Upper lobe of left lung (tissue), 6 donors: ENCODE measurements around the gene SPATS1. TPM values are rescaled to one million over a fixed set of nuclear protein-coding genes. Genes with fewer than 3 reads are reported as not detected.
"Not testable (repeated sequence)": the region's sequence is repeated elsewhere in the genome, so short reads cannot be mapped to it uniquely, and the experiment has no call there.

Experiments used
- ATAC-seq, 2 donors: fragments of 200-7000 bp; cut with Tn5 transposase; one replicate each; pipeline ENCODE4 v1.9.1; 2022; ENCODE audit warnings: mild to moderate bottlenecking in 2 of 2, moderate library complexity in 2 of 2; ENCODE audit not compliant: low FRiP score in 2 of 2
- DNase-seq, 2 donors: peaks; one replicate each; pipeline ENCODE4 v3.0.0-alpha.2; 2019 to 2020
- H3K27ac ChIP-seq, 4 donors: fragments of 200-600 bp; sonication (generic); one replicate each; pipeline ENCODE4 v1.5.1; 2016 to 2019
- H3K27me3 ChIP-seq, 4 donors: fragments of 200-600 bp; sonication (generic); one replicate each; pipeline ENCODE4 v1.5.1; 2017 to 2019
- H3K36me3 ChIP-seq, 4 donors: fragments of 200-600 bp; sonication (generic); one replicate each; pipeline ENCODE4 v1.5.1; 2016 to 2019
- H3K4me1 ChIP-seq, 4 donors: fragments of 200-600 bp; sonication (generic); one replicate each; pipeline ENCODE4 v1.5.1; 2018 to 2019
- H3K4me3 ChIP-seq, 4 donors: fragments of 200-600 bp; sonication (generic); one replicate each; pipeline ENCODE4 v1.5.1; 2017 to 2019; ENCODE audit warnings: mild to moderate bottlenecking in 2 of 4, moderate library complexity in 1 of 4
- H3K9me3 ChIP-seq, 4 donors: fragments of 200-600 bp; sonication (generic); one replicate each; pipeline ENCODE4 v1.5.1; 2018 to 2019
- EP300 ChIP-seq, 4 donors: sonication (generic); formaldehyde crosslinking; IDR thresholded peaks; one replicate each; pipeline ENCODE4 v1.5.1; 2017; ENCODE audit warnings: antibody characterized with exemption in 4 of 4, control low read depth in 2 of 4
- POLR2A ChIP-seq, 4 donors: fragments of 450-650 bp; IDR thresholded peaks; one replicate each; pipeline ENCODE4 v1.5.1; 2016 to 2017; ENCODE audit warnings: antibody characterized with exemption in 4 of 4, mild to moderate bottlenecking in 2 of 4
- POLR2AphosphoS5 ChIP-seq, 2 donors: sonication (generic); formaldehyde crosslinking; IDR thresholded peaks; one replicate each; pipeline ENCODE4 v1.5.1; 2017; ENCODE audit warnings: antibody characterized with exemption in 2 of 2
- WGBS, 2 donors: methylation state at CpG; one replicate each; pipeline ENCODE4 v1.1.5; 2017 to 2018; 5-methylcytosine and 5-hydroxymethylcytosine counted together
- total RNA-seq, 6 donors: library from RNA; depleted of rRNA in 4 of 6; stranded (reverse); fragments of >200 nt in 4 of 6; gene quantifications; one replicate each; pipeline versions ENCODE4 v1.1.0 to v1.2.1, GENCODE V29; 2016 to 2021
- TF ChIP-seq, protein P1 (sequence below), 6 experiments: fragments of 450-650 bp in 4 of 6; fragments of 200-600 bp in 2 of 6; sonication (generic) in 2 of 6; IDR thresholded peaks; one replicate each; pipeline ENCODE4 v1.5.1; 2016 to 2019; ENCODE audit warnings: antibody characterized with exemption in 6 of 6
- donor health status: DM: no; HTN: no; CAD: no; lungs with moderate emphysema.
- donor health status: DM: no; HTN: yes; CAD: no; lungs with severe emphysema.

The SPATS1 gene
- total RNA-seq, 6 donors from 2014 or later: 0.91 to 2.2 (median 1.6) TPM; not detected in 3

DNA sequence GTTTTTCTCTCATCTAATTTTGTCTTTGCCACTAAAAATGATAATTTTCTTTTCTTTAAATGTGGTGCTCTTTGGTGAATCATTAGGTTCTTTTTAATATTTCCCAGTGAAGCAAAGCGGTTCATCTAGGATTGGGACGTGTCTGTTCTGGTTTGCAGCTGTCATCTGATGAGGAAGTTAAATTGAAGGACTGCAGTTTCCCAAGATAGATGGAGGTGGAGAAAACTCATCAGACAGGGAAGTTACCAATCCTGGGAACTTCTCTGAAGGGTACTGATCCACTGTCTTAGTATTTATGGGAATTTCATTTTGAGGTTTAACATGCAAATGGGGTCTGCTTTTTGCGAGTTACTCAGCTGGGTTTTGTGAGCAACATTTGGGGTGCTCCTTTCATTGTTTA is 26.9 kb upstream of the SPATS1 start:
- no peaks in the 10 kb centered on the region for H3K27me3 ChIP-seq
- H3K4me3 ChIP-seq: no peak overlapping the region
- no peak for DNase-seq
- no peak overlapping the region for H3K27ac ChIP-seq
- H3K36me3 ChIP-seq: peaks cover 3 to 11% (median 8%) of the 10 kb centered on the region in 4 donors
- WGBS, 2 donors: 59 to 75% methylated on average over 3 of the region's 3 CpGs
- ATAC-seq: peak in 1 of 2 donors; percentile 25
- no peaks in the 10 kb centered on the region for H3K9me3 ChIP-seq
- peaks cover 6 to 13% (median 12%) of the 10 kb centered on the region in 4 donors for H3K4me1 ChIP-seq
- no peak for TF ChIP-seq POLR2AphosphoS5 (IDR thresholded peaks at IDR 0.05)

DNA sequence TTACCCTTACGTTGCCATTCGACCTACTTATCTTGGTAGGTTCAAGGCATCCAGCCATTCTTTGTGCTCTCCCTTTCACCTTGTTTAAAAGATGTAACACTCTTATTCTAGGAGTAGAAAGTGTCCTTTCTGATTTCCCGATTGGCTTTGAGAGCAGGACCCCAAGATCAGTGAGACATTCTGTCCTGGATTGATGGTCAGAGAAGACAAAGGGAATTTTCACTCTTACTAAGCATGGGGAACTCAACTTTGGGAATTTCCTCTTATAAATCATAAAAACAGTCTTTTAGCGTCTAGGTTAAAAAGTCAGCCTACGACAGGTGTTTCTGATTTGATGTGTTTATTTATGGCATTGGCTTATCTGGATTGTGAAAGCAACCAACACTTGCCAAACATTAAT is 26.5 kb upstream of the SPATS1 start:
- Histone ChIP-seq H3K9me3 (no peaks in the 10 kb centered on the region), H3K27ac (no peak overlapping the region), H3K4me1 (peaks cover 6 to 13% (median 12%) of the 10 kb centered on the region in 4 donors), H3K4me3 (no peak overlapping the region), H3K27me3 (no peaks in the 10 kb centered on the region), H3K36me3 (peaks cover 1 to 7% (median 4%) of the 10 kb centered on the region in 4 donors)
- ATAC-seq (no peak), DNase-seq (no peak)
- no peak for TF ChIP-seq POLR2AphosphoS5 (IDR thresholded peaks at IDR 0.05)
- no peak for TF ChIP-seq POLR2A (IDR thresholded peaks at IDR 0.05)
- no peak for TF ChIP-seq EP300 (IDR thresholded peaks at IDR 0.05)
- TF ChIP-seq, protein P1, sequence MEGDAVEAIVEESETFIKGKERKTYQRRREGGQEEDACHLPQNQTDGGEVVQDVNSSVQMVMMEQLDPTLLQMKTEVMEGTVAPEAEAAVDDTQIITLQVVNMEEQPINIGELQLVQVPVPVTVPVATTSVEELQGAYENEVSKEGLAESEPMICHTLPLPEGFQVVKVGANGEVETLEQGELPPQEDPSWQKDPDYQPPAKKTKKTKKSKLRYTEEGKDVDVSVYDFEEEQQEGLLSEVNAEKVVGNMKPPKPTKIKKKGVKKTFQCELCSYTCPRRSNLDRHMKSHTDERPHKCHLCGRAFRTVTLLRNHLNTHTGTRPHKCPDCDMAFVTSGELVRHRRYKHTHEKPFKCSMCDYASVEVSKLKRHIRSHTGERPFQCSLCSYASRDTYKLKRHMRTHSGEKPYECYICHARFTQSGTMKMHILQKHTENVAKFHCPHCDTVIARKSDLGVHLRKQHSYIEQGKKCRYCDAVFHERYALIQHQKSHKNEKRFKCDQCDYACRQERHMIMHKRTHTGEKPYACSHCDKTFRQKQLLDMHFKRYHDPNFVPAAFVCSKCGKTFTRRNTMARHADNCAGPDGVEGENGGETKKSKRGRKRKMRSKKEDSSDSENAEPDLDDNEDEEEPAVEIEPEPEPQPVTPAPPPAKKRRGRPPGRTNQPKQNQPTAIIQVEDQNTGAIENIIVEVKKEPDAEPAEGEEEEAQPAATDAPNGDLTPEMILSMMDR (IDR thresholded peaks at IDR 0.05): no peak
- 65 to 78% methylated on average over 5 of the region's 5 CpGs for WGBS, 2 donors

DNA sequence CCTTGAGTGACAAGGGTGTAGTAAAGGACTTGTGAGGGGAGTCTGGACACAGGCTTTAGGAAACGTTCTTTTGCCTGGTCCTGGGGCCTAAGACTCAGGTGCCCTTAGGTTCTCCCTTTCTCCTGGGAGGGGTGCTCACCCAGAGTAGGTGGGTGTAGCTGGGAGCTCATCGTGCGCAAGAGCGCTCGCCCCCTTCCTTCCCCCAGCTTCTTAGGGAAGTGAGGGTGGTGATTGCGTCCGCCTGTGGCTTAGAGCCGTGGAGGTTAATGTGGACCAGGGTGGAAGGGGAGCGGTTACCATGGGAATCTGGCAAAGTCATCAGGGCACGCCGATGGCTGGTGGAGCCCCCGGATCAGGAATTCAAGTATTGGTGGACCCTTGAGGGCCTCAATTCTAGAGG is 26.0 kb upstream of the SPATS1 start:
- Histone ChIP-seq H3K9me3 (no peaks in the 10 kb centered on the region), H3K4me1 (peaks cover 6 to 13% (median 12%) of the 10 kb centered on the region in 4 donors), H3K27me3 (no peaks in the 10 kb centered on the region), H3K27ac (no peak overlapping the region), H3K36me3 (peaks cover 0 to 2% (median 0%) of the 10 kb centered on the region in 4 donors), H3K4me3 (no peak overlapping the region)
- WGBS, 2 donors: 64 to 72% methylated on average over 12 of the region's 12 CpGs
- DNase-seq: no peak
- ATAC-seq: no peak
- no peak for TF ChIP-seq POLR2AphosphoS5 (IDR thresholded peaks at IDR 0.05)
- TF ChIP-seq EP300 (IDR thresholded peaks at IDR 0.05): no peak
- TF ChIP-seq POLR2A (IDR thresholded peaks at IDR 0.05): no peak
- TF ChIP-seq, protein P1 (IDR thresholded peaks at IDR 0.05): no peak

DNA sequence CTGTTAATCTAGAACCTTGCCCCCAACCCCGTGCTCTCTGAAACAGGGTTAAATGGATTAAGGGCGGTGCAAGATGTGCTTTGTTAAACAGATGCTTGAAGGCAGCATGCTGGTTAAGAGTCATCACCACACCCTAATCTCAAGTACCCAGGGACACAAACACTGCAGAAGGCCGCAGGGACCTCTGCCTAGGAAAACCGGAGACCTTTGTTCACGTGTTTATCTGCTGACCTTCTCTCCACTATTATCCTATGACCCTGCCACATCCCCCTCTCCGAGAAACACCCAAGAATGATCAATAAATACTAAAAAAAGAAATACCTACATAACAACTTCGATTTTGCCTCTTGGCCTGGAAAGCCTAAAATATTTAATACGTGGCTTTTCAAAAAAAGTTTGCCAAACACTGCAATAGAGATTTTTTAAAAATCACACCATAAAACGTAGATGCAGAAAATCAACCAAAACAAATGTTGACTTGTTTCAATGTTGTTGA is 25.3 kb upstream of the SPATS1 start:
- WGBS, 2 donors: 68 to 71% methylated on average over 9 of the region's 9 CpGs
- DNase-seq, H3K27me3 ChIP-seq: not testable (repeated sequence)

DNA sequence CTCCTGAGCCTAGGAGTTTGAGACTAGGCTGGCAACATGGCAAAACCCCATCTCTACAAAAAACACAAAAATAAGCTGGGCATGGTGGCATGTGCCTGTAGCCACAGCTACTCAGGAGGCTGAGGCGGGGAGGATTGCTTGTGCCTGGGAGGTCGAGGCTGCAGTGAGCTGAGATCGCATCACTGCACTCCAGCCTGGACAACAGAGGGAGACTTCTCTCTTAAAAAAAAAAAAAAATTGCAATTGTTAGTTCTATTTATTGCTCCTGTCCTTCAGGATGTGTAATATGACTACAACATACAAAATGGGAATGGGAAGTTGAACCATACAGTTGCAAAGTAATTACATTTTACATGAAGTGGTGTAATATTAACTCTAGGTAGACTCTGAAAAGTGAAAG is 21.2 kb upstream of the SPATS1 start:
- Histone ChIP-seq H3K4me3 (no peak overlapping the region), H3K9me3 (no peaks in the 10 kb centered on the region), H3K36me3 (no peaks in the 10 kb centered on the region), H3K27me3 (no peaks in the 10 kb centered on the region), H3K27ac (no peak overlapping the region), H3K4me1 (no peaks in the 10 kb centered on the region)
- DNase-seq (no peak), ATAC-seq (no peak)
- WGBS, 2 donors: 76 to 94% methylated on average over 3 of the region's 3 CpGs
- TF ChIP-seq EP300 (IDR thresholded peaks at IDR 0.05) (no peak), POLR2AphosphoS5 (IDR thresholded peaks at IDR 0.05) (no peak), POLR2A (IDR thresholded peaks at IDR 0.05) (no peak)
- TF ChIP-seq, protein P1 (IDR thresholded peaks at IDR 0.05): no peak

More for the DNA sequence above, 25.3 kb upstream of the SPATS1 start:
- not testable (repeated sequence) for H3K4me1 ChIP-seq, ATAC-seq, H3K27ac ChIP-seq, H3K36me3 ChIP-seq, H3K4me3 ChIP-seq, H3K9me3 ChIP-seq

DNA sequence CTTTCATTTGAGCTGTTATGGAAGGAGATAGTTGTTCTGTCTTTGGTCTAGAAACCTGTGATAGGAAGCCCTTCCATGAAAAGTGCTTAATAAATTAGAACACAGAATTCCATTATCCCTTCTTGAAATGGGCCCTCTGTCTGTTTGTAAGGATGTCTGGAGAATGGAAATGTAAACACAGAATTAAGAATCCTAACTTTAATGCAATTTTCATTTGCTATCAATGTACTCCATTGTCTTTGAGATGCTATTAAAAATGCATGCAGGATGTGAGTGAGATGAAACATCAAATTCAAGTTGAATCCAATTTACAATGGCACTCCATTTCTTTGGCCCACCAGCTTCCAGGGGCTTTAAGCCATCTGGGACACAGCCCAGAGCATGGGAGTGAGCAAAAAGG is 15.4 kb upstream of the SPATS1 start:
- Histone ChIP-seq H3K9me3 (no peaks in the 10 kb centered on the region), H3K27ac (no peak overlapping the region), H3K4me3 (no peak overlapping the region), H3K27me3 (no peaks in the 10 kb centered on the region), H3K4me1 (no peaks in the 10 kb centered on the region), H3K36me3 (no peaks in the 10 kb centered on the region)
- no peak for TF ChIP-seq POLR2A (IDR thresholded peaks at IDR 0.05)
- TF ChIP-seq EP300 (IDR thresholded peaks at IDR 0.05): no peak
- no peak for TF ChIP-seq POLR2AphosphoS5 (IDR thresholded peaks at IDR 0.05)
- TF ChIP-seq, protein P1 (IDR thresholded peaks at IDR 0.05): no peak
- no peak for DNase-seq
- no peak for ATAC-seq
